ENCODE results near the gene CDCA3.

CDCA3 gene

DNA sequence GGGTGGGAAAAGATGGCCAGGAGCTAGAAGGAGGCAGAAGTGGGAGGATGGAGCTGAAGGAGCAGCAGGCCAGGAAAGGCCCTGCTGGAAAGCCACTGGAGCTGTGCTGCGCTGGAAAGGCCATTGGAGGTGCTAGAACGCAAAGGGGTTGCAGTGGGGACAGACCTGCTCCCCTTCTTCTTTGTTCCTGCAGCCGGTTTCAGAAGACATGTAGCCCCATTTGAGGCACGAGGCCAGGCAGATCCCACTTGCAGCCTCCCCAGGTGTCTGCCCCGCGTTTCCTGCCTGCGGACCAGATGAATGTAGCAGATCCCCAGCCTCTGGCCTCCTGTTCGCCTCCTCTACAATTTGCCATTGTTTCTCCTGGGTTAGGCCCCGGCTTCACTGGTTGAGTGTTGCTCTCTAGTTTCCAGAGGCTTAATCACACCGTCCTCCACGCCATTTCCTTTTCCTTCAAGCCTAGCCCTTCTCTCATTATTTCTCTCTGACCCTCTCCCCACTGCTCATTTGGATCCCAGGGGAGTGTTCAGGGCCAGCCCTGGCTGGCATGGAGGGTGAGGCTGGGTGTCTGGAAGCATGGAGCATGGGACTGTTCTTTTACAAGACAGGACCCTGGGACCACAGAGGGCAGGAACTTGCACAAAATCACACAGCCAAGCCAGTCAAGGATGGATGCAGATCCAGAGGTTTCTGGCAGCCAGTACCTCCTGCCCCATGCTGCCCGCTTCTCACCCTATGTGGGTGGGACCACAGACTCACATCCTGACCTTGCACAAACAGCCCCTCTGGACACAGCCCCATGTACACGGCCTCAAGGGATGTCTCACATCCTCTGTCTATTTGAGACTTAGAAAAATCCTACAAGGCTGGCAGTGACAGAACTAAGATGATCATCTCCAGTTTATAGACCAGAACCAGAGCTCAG is 31.7 kb downstream of the CDCA3 start:
- no peak for DNase-seq (ENCODE audit: low spot score)

DNA sequence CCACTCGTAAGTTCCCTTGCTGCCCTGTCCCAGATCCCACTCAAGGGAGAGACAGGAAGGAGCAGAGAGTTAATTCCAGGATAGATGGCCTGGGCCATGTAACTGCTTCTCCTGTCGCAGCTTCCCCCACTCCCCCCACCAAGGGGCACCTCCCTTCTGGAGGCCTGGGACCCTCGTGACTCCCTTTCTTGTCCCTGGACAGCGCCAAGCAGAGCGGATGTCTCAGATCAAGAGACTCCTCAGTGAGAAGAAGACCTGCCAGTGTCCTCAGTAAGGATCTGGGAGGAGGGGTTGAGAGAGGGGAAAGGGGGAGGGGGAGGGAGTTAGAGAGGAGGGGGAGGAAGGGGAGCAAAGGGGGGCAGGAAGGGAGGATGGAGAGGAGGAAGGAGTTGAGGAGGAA is 32.4 kb downstream of the CDCA3 start:
- no peak for DNase-seq (ENCODE audit: low spot score)

DNA sequence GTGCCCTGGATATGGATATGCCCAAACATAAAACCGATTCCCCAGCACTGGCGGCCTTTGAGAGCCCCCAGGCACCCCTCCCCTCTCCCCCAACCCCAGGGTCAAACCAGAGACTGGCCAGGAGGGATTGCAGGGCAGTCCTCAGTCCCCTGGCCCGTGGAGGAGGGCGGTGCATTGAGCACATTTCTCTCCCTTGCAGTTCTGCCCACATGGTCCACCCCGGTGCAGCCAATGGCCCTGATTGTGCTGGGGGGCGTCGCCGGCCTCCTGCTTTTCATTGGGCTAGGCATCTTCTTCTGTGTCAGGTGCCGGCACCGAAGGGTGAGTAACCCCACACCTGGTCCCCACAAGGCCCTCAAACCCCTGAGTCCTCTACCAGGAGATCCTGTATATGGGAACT is 32.9 kb downstream of the CDCA3 start:
- no peak for DNase-seq (ENCODE audit: low spot score)

DNA sequence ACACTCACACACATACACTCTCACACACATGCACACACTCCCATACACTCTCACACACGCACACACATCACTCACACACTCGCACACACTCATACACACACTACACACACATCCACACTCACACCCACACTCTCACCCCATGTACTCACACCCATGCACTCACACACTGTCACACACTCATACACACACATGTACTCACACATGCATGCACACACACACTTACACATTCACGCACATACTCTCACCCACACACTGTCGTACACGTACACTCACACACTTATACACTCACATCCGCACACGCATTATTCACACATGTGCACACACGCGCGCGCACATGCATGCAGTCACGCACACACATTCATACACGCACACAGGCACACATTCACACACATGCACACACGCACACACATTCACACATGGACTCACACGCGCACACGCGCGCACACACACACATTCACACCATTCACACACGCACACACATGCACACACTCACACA is 33.4 kb downstream of the CDCA3 start:
- DNase-seq (ENCODE audit: low spot score) = no peak

DNA sequence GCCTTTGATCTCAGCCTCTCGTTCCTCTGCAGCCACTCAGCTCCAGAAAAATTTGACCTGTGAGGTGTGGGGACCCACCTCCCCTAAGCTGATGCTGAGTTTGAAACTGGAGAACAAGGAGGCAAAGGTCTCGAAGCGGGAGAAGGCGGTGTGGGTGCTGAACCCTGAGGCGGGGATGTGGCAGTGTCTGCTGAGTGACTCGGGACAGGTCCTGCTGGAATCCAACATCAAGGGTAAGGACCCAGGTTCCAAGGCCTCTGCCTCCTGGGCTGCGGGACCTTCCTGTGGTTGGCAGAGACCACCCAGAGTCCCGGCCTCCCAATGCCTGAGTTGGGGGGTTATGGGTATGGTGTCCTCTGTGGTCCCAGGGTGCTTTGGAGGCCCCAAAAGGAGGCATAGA is 34.0 kb downstream of the CDCA3 start:
- DNase-seq (ENCODE audit: low spot score) = no peak

DNA sequence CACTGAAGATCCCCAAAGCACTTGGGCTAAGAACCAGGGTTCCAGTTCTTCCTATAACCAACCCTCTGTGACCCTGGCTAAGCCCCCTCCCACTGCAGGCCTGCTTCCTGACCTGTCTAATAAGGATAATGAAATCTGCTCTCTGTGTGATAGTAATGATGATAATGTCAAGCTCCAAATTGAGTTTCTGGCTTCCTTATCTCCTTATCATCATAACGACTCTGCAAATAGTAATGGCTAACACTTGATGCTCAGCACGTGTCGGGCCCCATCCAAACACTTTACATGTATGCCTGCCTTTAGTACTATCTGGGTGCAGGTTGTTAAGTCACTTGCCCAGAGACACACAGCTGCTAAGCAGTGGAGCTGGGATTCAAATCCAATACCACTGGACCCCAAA is 34.5 kb downstream of the CDCA3 start:
- DNase-seq (ENCODE audit: low spot score) = no peak

DNA sequence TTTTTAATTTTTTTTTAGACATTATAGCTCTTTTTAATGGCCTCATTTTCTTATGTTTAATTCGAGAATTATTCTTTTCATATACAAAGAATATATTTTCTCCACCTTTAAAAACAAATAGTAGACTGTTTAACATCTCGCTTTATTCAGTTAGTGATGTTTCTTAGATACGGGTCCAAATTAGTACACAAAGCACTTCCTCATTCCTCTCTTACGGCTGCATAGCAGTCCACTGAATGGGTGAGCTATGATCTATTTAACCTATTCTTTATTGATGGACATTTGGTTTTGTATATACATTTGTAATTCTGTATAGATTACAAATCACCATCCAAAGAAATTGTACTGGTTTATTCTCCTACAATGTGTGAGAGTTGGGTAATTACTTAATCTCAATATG is 37.7 kb downstream of the CDCA3 start:
- DNase-seq (ENCODE audit: low spot score) = peak; percentile 34

DNA sequence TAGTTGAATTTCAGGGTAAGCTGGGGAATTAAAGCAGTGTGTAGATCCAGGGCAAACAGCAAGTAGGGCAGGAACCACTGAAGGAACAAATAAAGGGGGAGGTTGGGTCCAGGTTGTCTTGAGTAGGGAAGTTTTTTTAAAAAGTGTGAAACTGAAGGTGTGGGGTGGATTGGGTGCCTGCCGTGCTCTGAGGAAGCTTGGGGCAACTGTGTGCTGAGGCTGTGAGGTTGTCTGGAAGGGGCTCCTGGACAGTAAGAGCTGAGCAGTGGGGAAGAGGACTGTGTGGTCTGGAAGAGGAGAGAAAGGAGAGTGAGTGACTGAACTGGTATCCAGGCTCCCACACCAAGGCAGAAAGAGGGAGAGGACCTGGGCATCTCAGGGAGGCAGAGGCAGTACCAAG is 40.3 kb downstream of the CDCA3 start:
- no peak for DNase-seq (ENCODE audit: low spot score)

DNA sequence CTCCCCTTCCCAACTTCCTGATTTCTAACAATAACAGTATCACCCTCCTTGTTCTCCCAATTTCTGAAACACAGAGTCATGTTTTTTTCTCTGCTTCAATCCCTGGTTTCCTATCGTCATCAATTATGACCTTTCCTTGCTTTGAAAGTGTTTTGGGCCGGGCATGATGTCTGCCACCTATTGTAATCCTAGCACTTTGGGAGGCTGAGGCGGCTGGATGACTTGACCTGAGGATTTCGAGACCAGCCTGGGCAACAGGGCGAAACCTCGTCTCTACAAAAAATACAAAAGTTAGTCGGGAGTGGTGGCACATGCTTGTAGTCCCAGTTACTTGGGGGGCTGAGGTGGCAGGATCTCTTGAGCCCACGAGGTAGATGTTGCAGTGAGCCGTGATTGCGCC is 42.0 kb downstream of the CDCA3 start:
- DNase-seq (ENCODE audit: low spot score) = no peak

DNA sequence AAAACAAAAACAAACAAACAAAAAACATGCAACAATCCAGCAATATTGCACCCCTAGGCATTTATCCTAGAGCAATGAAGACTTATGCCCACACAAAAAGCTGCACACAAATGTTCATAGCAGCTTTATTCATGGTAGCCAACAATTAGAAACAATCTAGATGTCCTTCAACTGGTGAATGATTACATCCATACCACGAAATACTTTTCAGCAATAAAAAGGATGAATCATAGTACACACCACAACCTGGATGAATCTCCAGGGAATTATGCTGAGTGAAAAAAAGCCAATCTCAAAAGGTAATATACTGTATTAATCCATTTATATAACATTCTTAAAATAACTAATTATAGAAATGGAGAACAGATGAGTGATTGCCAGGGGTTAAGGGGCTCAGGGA is 43.9 kb downstream of the CDCA3 start:
- DNase-seq (ENCODE audit: low spot score) = peak; percentile 30

DNA sequence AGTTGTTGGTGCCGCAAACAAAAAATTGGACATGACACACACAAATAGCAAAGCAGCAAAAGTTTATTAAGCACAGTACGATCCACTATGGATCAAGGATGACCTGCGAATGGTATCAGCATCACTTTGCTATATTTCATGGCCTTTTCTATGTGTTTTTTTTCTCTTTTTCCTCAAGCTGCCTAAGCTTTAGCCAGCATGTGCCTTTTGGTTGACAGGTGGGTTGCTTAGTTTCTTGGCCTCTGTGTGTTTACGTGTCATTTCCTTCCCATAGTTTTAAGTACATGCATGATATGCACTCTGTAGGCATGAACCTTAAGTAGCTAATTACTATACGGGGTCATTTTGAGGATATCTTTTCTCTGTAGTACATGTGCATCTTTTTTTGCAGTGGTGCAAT is 51.9 kb downstream of the CDCA3 start:
- DNase-seq (ENCODE audit: low spot score) = no peak

Measured in kidney tubule cell (primary cell).